H1 (cell line): ENCODE measurements around the gene COL6A2. TPM values are rescaled to one million over a fixed set of nuclear protein-coding genes. Genes with fewer than 3 reads are reported as not detected.

Experiments
- EGR1 ChIP-seq: IDR thresholded peaks from 2 replicates; pipeline ENCODE4 v1.6.1; 2011; ENCODE audit warnings: low read depth, low read length, borderline replicate concordance
- NANOG ChIP-seq: IDR thresholded peaks from 2 replicates; pipeline ENCODE4 v1.6.1; 2011; ENCODE audit warnings: low read length, low read depth, mild to moderate bottlenecking, inconsistent platforms; ENCODE audit not compliant: insufficient read depth, poor library complexity, severe bottlenecking
- PHF8 ChIP-seq: fragments of 200-600 bp; sonication (generic); conservative IDR thresholded peaks from 2 replicates; pipeline ENCODE4 v1.7.1; 2012; ENCODE audit warnings: low read depth, mild to moderate bottlenecking, inconsistent platforms, low read length, moderate library complexity
- RBBP5 ChIP-seq: IDR thresholded peaks from 2 replicates; pipeline ENCODE4 v1.7.1; 2012; ENCODE audit warnings: low read depth, mild to moderate bottlenecking, inconsistent platforms, low read length, moderate library complexity, borderline replicate concordance
- RNF2 ChIP-seq: fragments of 200-900, 300-1000 bp; sonication (generic); IDR thresholded peaks from 2 replicates; pipeline ENCODE4 v1.7.1; 2016; ENCODE audit warnings: borderline replicate concordance, low read depth, mild to moderate bottlenecking, antibody characterized with exemption, low read length; ENCODE audit not compliant: poor library complexity, severe bottlenecking; ENCODE audit errors: missing control alignments
- SUZ12 ChIP-seq: fragments of 200-600 bp; sonication (generic); IDR thresholded peaks from 2 replicates; pipeline ENCODE4 v1.6.1; 2012; ENCODE audit warnings: mild to moderate bottlenecking, inconsistent platforms, low read length, moderate library complexity, mixed read lengths
- ZNF274 ChIP-seq: IDR thresholded peaks from 2 replicates; pipeline ENCODE4 v1.7.0; 2012; ENCODE audit warnings: low read length, borderline replicate concordance; ENCODE audit errors: extremely low read depth
- polyA plus RNA-seq, 7 experiments: library from polyadenylated mRNA; depleted of rRNA in 3 of 7; stranded (reverse) in 5 of 7; unstranded in 2 of 7; fragments of >200 nt in 5 of 7; fragments of 200-250 nt in 2 of 7; gene quantifications; 1 replicate in 5 of 7; 2 replicates in 1 of 7; 4 replicates in 1 of 7; pipeline versions ENCODE4 v1.2.1 to v1.2.3, GENCODE V29; 2011 to 2013; ENCODE audit warnings: missing spikeins in 2 of 7, mixed read lengths in 2 of 7
- total RNA-seq: library from RNA; stranded (reverse); fragmentation: NEBNext Ultra II Directional; extraction: Animal tissue kit (Norgen Biotek cat#: 25700); gene quantifications from 2 replicates; pipeline ENCODE4 v1.2.1, GENCODE V29; 2021

COL6A2 gene
- total and polyA plus RNA-seq, 2 of the 8 experiments (the other 6 are each of a cell fraction or from before 2014, with no cell fraction given), result 60.1 to 62.7 TPM

GRCh38 chr21:46050668-46051378 is 47.1 kb upstream of the COL6A2 start (continued):
- TF ChIP-seq EGR1 (no peak), RBBP5 (no peak), ZNF274 (no peak), PHF8 (no peak), NANOG (no peak), SUZ12 (no peak), RNF2 (no peak)
- TF ChIP-seq, all 59 proteins: peak for 0
